CD14-positive monocyte (primary cell): ENCODE data around the gene HMHB1. TPM values are rescaled to one million over a fixed set of nuclear protein-coding genes. Genes with fewer than 3 reads are reported as not detected.

ENCODE experiments used
- DNase-seq, 3 donors: peaks; one replicate each; pipeline ENCODE4 v3.0.0-alpha.2; 2011 to 2022
- H2AFZ ChIP-seq: 2 replicates; pipeline ENCODE4 v1.6.0; 2012; ENCODE audit warnings: mild to moderate bottlenecking, low read depth, low read length, inconsistent platforms; ENCODE audit not compliant: insufficient read depth, poor library complexity, severe bottlenecking
- H3K27ac ChIP-seq, 2 donors: 1 replicate in 1 of 2; 2 replicates in 1 of 2; pipeline ENCODE4 v1.5.1; 2012 to 2013; ENCODE audit warnings: low read length in 2 of 2, control low read depth in 1 of 2, inconsistent platforms in 1 of 2, low read depth in 1 of 2, mild to moderate bottlenecking in 1 of 2
- H3K27me3 ChIP-seq, 2 donors: one replicate each; pipeline versions ENCODE4 v1.6.0 to v1.6.1; 2011 to 2013; ENCODE audit warnings: low read length in 2 of 2; ENCODE audit not compliant: control insufficient read depth in 2 of 2, insufficient read depth in 2 of 2
- H3K36me3 ChIP-seq, 2 donors: replicated peaks in 1 of 2; 1 replicate in 1 of 2; 2 replicates in 1 of 2; pipeline versions ENCODE4 v1.5.1 to v1.6.1; 2012 to 2013; ENCODE audit warnings: low read length in 2 of 2, control low read depth in 1 of 2, inconsistent platforms in 1 of 2, mild to moderate bottlenecking in 1 of 2; ENCODE audit not compliant: insufficient read depth in 2 of 2, control insufficient read depth in 1 of 2
- H3K4me1 ChIP-seq, 2 donors: 1 replicate in 1 of 2; 2 replicates in 1 of 2; pipeline versions ENCODE4 v1.5.1 to v1.6.1; 2012 to 2013; ENCODE audit warnings: low read length in 2 of 2, control low read depth in 1 of 2, inconsistent platforms in 1 of 2, mild to moderate bottlenecking in 1 of 2, moderate library complexity in 1 of 2; ENCODE audit not compliant: insufficient read depth in 2 of 2, control insufficient read depth in 1 of 2
- H3K4me2 ChIP-seq: replicated peaks from 2 replicates; pipeline ENCODE3; 2012; ENCODE audit warnings: low read length, moderate library complexity, mild to moderate bottlenecking; ENCODE audit not compliant: poor library complexity, severe bottlenecking; ENCODE audit errors: extremely low read depth
- H3K4me3 ChIP-seq, 3 experiments: fragments of 200-600 bp in 1 of 3; sonication (generic) in 1 of 3; replicated peaks in 1 of 3; 1 replicate in 2 of 3; 2 replicates in 1 of 3; pipeline ENCODE4 v1.5.1; 2011 to 2013; ENCODE audit warnings: low read length in 3 of 3, mild to moderate bottlenecking in 3 of 3, control low read depth in 2 of 3, low read depth in 2 of 3, inconsistent platforms in 1 of 3, moderate library complexity in 1 of 3
- H3K79me2 ChIP-seq: 2 replicates; pipeline ENCODE4 v1.6.0; 2012; ENCODE audit warnings: mild to moderate bottlenecking, control low read depth, inconsistent platforms, low read length, moderate library complexity; ENCODE audit not compliant: insufficient read depth
- H3K9ac ChIP-seq: 2 replicates; pipeline ENCODE4 v1.6.0; 2017; ENCODE audit warnings: low read length, mild to moderate bottlenecking; ENCODE audit not compliant: insufficient read depth, poor library complexity, severe bottlenecking
- H3K9me3 ChIP-seq, 2 donors: replicated peaks in 1 of 2; 1 replicate in 1 of 2; 2 replicates in 1 of 2; pipeline versions ENCODE4 v1.5.1 to v1.6.1; 2012 to 2013; ENCODE audit warnings: low read length in 2 of 2, control low read depth in 1 of 2; ENCODE audit not compliant: control insufficient read depth in 1 of 2, insufficient read depth in 1 of 2
- H4K20me1 ChIP-seq: 2 replicates; pipeline ENCODE4 v1.6.0; 2012; ENCODE audit warnings: mild to moderate bottlenecking, low read length, control low read depth, moderate library complexity; ENCODE audit not compliant: insufficient read depth
- H3K27ac Mint-ChIP-seq, 7 donors: one replicate each; pipeline ENCODE4 v1.8.0; 2020; ENCODE audit warnings: mild to moderate bottlenecking in 7 of 7, mixed read lengths in 7 of 7, moderate library complexity in 6 of 7, inconsistent platforms in 2 of 7
- H3K27me3 Mint-ChIP-seq, 3 donors: one replicate each; pipeline ENCODE4 v1.8.0; 2021 to 2022; ENCODE audit warnings: low read depth in 3 of 3, mild to moderate bottlenecking in 3 of 3, mixed read lengths in 3 of 3, moderate library complexity in 3 of 3, inconsistent platforms in 1 of 3
- H3K36me3 Mint-ChIP-seq, 2 donors: one replicate each; pipeline ENCODE4 v1.8.0; 2020; ENCODE audit warnings: mixed read lengths in 2 of 2, inconsistent platforms in 1 of 2, mild to moderate bottlenecking in 1 of 2
- H3K4me1 Mint-ChIP-seq: one replicate; pipeline ENCODE4 v1.8.0; 2020; ENCODE audit warnings: mild to moderate bottlenecking, mixed read lengths
- H3K4me3 Mint-ChIP-seq, 2 donors: one replicate each; pipeline ENCODE4 v1.8.0; 2020; ENCODE audit warnings: mild to moderate bottlenecking in 2 of 2, mixed read lengths in 2 of 2, moderate library complexity in 1 of 2
- H3K9me3 Mint-ChIP-seq, 7 donors: one replicate each; pipeline ENCODE4 v1.8.0; 2020 to 2022; ENCODE audit warnings: mixed read lengths in 7 of 7, mild to moderate bottlenecking in 6 of 7, moderate library complexity in 6 of 7, inconsistent platforms in 2 of 7
- CTCF ChIP-seq: fragments of 200-600 bp; IDR thresholded peaks from one replicate; pipeline ENCODE4 v1.8.0; 2022; ENCODE audit warnings: antibody characterized with exemption, mild to moderate bottlenecking
- WGBS: methylation state at CpG from one replicate; pipeline ENCODE4 v1.1.5; 2013; ENCODE audit warnings: missing lambda C conversion rate; ENCODE audit not compliant: insufficient coverage; 5-methylcytosine and 5-hydroxymethylcytosine counted together
- intact Hi-C, 2 donors: fragments of 100-400 bp; cut with micrococcal nuclease; formaldehyde crosslinking; loops; one replicate each; pipeline versions ENCODE4 v1.15.0 to v1.15.1; 2023
- polyA plus RNA-seq, 3 donors: library from polyadenylated mRNA; depleted of rRNA in 1 of 3; unstranded in 2 of 3; stranded (reverse) in 1 of 3; fragments of 300-500 nt in 2 of 3; fragments of >200 nt in 1 of 3; fragmentation: Illumina TruSeq in 2 of 3; gene quantifications; 1 replicate in 2 of 3; 2 replicates in 1 of 3; pipeline ENCODE4 v1.2.3, GENCODE V29; 2012 to 2021

Gene HMHB1
- polyA plus RNA-seq, 3 donors, result not detected

GRCh38 chr5:143819716-143820115 lies 7.8 kb downstream of the HMHB1 start:
- Mint-ChIP-seq H3K4me3 (no peak overlapping the region), H3K9me3 (peaks cover 0 to 3% (median 0%) of the 10 kb centered on the region in 7 donors), H3K27me3 (peaks cover 0 to 2% (median 2%) of the 10 kb centered on the region in 3 donors), H3K27ac (no peak overlapping the region), H3K4me1 (no peaks in the 10 kb centered on the region), H3K36me3 (no peaks in the 10 kb centered on the region)
- H4K20me1 ChIP-seq, result no peaks in the 10 kb centered on the region
- no peak overlapping the region for H3K4me2 ChIP-seq
- DNase-seq, result no peak
- no peaks in the 10 kb centered on the region for H3K79me2 ChIP-seq
- H3K27ac ChIP-seq, result no peak overlapping the region
- no peaks in the 10 kb centered on the region for H3K27me3 ChIP-seq
- no peak overlapping the region for H3K9ac ChIP-seq
- H3K9me3 ChIP-seq, result no peaks in the 10 kb centered on the region
- no peak for TF ChIP-seq CTCF
- H3K4me3 ChIP-seq, result no peak overlapping the region
- H2AFZ ChIP-seq, result no peak overlapping the region
- no peaks in the 10 kb centered on the region for H3K4me1 ChIP-seq
- intact Hi-C loops, result loop anchor here in 1 of 2 donors (10.0 kb wide), 1 partner anchor 895 kb away; no protein-coding TSS in a partner anchor
- no peaks in the 10 kb centered on the region for H3K36me3 ChIP-seq

DNA sequence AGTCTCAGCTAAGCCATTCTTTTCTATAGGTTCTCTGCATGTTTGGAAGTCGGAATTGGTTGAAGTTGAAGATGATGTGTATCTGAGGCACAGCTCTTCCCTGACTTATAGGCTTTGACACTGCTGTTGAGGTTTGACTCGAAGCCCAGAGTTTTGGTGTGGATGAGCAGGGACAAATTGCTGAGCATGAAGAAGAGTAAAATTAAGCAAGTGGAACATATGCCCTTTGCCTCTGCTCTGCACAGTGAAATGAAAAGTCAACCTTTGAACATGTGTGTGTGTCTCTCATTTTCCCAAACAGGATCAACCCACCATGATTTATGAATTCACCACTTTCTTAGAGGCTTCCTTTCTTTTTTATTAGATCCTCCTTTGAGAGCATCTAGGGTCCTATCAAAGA lies 8.5 kb downstream of the HMHB1 start:
- no peaks in the 10 kb centered on the region for H3K79me2 ChIP-seq
- H3K27me3 ChIP-seq, result no peaks in the 10 kb centered on the region
- no peak overlapping the region for H3K9ac ChIP-seq
- no peak overlapping the region for H3K4me2 ChIP-seq
- no peak overlapping the region for H2AFZ ChIP-seq
- H3K4me1 Mint-ChIP-seq, result no peaks in the 10 kb centered on the region
- no peak for TF ChIP-seq CTCF
- peaks cover 0 to 2% (median 0%) of the 10 kb centered on the region in 3 donors for H3K27me3 Mint-ChIP-seq
- no peaks in the 10 kb centered on the region for H3K9me3 ChIP-seq
- intact Hi-C loops, result loop anchor here in 1 of 2 donors (10.0 kb wide), 1 partner anchor 896 kb away; no protein-coding TSS in a partner anchor
- H3K9me3 Mint-ChIP-seq, result peaks cover 0 to 3% (median 0%) of the 10 kb centered on the region in 7 donors
- no peaks in the 10 kb centered on the region for H3K36me3 Mint-ChIP-seq
- H4K20me1 ChIP-seq, result no peaks in the 10 kb centered on the region
- H3K27ac ChIP-seq, result no peak overlapping the region
- H3K27ac Mint-ChIP-seq, result no peak overlapping the region
- H3K4me1 ChIP-seq, result no peaks in the 10 kb centered on the region
- no peaks in the 10 kb centered on the region for H3K36me3 ChIP-seq
- 100% methylated on average over 1 of the region's 2 CpGs for WGBS
- DNase-seq, result no peak
- no peak overlapping the region for H3K4me3 Mint-ChIP-seq
- no peak overlapping the region for H3K4me3 ChIP-seq
